Upper lobe of left lung (tissue), 4 donors: Measurements from ENCODE around the gene TTC7B.

Experiments
- POLR2A ChIP-seq, 4 donors: fragments of 450-650 bp; IDR thresholded peaks; one replicate each; pipeline ENCODE4 v1.5.1; 2016 to 2017; ENCODE audit warnings: antibody characterized with exemption in 4 of 4, mild to moderate bottlenecking in 2 of 4
- POLR2AphosphoS5 ChIP-seq, 2 donors: sonication (generic); formaldehyde crosslinking; IDR thresholded peaks; one replicate each; pipeline ENCODE4 v1.5.1; 2017; ENCODE audit warnings: antibody characterized with exemption in 2 of 2
- TF ChIP-seq, protein P1 (sequence below), 6 experiments: fragments of 450-650 bp in 4 of 6; fragments of 200-600 bp in 2 of 6; sonication (generic) in 2 of 6; IDR thresholded peaks; one replicate each; pipeline ENCODE4 v1.5.1; 2016 to 2019; ENCODE audit warnings: antibody characterized with exemption in 6 of 6

DNA sequence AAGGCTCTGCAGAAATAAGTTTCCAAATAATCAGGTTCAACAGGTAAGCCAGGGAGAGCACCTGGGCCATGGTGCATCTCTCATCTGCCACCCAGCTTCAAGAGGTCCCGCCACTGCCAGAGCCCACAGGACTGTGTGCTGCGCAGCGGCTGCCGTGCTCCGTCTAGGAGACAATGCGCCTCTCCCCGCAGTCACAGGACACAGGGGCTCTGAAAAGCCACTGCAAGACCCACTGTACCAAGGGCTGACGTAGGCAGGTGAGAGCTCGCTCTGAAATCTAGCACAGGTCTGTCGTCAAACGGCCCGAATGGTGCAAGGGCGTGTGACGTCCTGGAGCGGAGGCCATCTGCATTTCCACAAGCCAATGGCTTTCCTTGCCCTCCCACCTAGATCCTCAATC, 218.3 kb downstream of the TTC7B start:
- TF ChIP-seq POLR2A (IDR thresholded peaks at IDR 0.05) (no peak), POLR2AphosphoS5 (IDR thresholded peaks at IDR 0.05) (no peak)
- TF ChIP-seq, protein P1, sequence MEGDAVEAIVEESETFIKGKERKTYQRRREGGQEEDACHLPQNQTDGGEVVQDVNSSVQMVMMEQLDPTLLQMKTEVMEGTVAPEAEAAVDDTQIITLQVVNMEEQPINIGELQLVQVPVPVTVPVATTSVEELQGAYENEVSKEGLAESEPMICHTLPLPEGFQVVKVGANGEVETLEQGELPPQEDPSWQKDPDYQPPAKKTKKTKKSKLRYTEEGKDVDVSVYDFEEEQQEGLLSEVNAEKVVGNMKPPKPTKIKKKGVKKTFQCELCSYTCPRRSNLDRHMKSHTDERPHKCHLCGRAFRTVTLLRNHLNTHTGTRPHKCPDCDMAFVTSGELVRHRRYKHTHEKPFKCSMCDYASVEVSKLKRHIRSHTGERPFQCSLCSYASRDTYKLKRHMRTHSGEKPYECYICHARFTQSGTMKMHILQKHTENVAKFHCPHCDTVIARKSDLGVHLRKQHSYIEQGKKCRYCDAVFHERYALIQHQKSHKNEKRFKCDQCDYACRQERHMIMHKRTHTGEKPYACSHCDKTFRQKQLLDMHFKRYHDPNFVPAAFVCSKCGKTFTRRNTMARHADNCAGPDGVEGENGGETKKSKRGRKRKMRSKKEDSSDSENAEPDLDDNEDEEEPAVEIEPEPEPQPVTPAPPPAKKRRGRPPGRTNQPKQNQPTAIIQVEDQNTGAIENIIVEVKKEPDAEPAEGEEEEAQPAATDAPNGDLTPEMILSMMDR (IDR thresholded peaks at IDR 0.05) = no peak
